SK-N-MC (cell line): ENCODE measurements around the gene FBXL13.
"Not testable (repeated sequence)": the region's sequence is repeated elsewhere in the genome, so short reads cannot be mapped to it uniquely, and the experiment has no call there.

Source experiments
- DNase-seq: peaks from one replicate; pipeline ENCODE4 v3.0.0-alpha.2; 2011; ENCODE audit warnings: low read depth, low spot score
- H3K27ac ChIP-seq: fragments of 200-600 bp; sonication (generic); 2 replicates; pipeline ENCODE4 v1.5.1; 2016; ENCODE audit warnings: mixed run types
- H3K36me3 ChIP-seq: fragments of 200-600 bp; sonication (generic); 2 replicates; pipeline ENCODE4 v1.6.1; 2017; ENCODE audit warnings: antibody characterized with exemption, low read length, mixed read lengths; ENCODE audit not compliant: insufficient read depth
- H3K4me3 ChIP-seq: fragments of 200-600 bp; sonication (generic); 2 replicates; pipeline ENCODE4 v1.5.1; 2016
- H3K9ac ChIP-seq: fragments of 200-600 bp; sonication (generic); 2 replicates; pipeline ENCODE4 v1.8.0; 2017; ENCODE audit warnings: mixed run types, mixed read lengths; ENCODE audit not compliant: insufficient read length
- H3K9me3 ChIP-seq: fragments of 200-600 bp; sonication (generic); 2 replicates; pipeline ENCODE4 v1.6.1; 2017; ENCODE audit warnings: low read depth, mild to moderate bottlenecking, antibody characterized with exemption, low read length, moderate library complexity, mixed read lengths
- EZH2 ChIP-seq: fragments of 200-600 bp; sonication (generic); IDR thresholded peaks from one replicate; pipeline ENCODE4 v1.6.1; 2017; ENCODE audit warnings: antibody characterized with exemption
- FOXP2 ChIP-seq: optimal IDR thresholded peaks from 2 replicates; pipeline ENCODE3; 2011; ENCODE audit warnings: mild to moderate bottlenecking, moderate library complexity; ENCODE audit not compliant: insufficient read depth; ENCODE audit errors: extremely low read length, control extremely low read depth
- POLR2AphosphoS5 ChIP-seq: IDR thresholded peaks from 2 replicates; pipeline ENCODE4 v1.6.1; 2012; ENCODE audit warnings: mild to moderate bottlenecking, low read depth, low read length, borderline replicate concordance

The FBXL13 gene

GRCh38 chr7:103115771-103116170 lies 41.2 kb upstream of the FBXL13 start:
- Histone ChIP-seq H3K36me3 (peaks cover 35% of the 10 kb centered on the region), H3K9ac (no peak overlapping the region), H3K27ac (no peak overlapping the region), H3K4me3 (no peak overlapping the region), H3K9me3 (no peaks in the 10 kb centered on the region)
- no peak for TF ChIP-seq POLR2AphosphoS5
- TF ChIP-seq EZH2 = no peak
- TF ChIP-seq FOXP2 = no peak
- no peak for DNase-seq

DNA sequence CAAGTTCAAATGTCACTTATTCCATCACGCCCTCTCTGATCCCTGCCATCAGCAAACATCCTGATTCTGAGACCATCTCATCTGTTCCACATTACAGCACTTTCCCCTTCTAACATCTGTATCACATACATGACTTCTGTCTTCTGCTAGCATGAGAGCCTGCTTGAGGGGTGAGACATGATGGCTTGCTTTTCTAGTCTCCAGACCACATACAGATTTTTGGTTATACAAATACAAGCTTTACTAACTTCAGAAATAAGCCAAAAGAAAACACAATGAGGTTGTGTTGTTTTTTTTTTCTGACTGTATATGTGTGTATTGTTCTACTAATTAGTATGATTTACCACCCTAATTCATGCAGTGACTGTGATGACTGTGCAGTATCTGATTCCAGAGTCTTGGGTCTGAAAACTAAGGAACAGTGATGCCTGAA lies 40.0 kb upstream of the FBXL13 start:
- peaks cover 25% of the 10 kb centered on the region for H3K36me3 ChIP-seq
- no peak for TF ChIP-seq FOXP2
- TF ChIP-seq POLR2AphosphoS5 = no peak
- no peak for TF ChIP-seq EZH2

DNA sequence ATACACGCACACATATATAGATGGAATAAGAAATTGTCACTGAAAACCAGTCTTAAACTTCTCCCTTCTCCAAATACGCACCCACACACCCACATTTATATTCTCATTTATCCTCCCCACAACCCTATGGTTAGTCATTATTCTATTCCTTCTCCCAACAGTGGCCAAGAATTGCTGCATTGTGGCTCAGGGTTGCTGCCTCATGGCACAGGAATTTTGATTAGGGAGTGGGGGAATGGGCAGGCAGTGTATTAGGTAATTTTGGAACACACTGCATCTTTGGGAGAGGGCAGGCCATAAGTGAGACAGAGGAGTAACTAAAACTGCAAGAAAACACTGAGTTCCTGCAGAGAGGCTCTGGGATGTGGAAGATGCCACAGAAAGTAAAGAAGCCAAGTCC lies 38.6 kb upstream of the FBXL13 start:
- H3K9me3 ChIP-seq = no peaks in the 10 kb centered on the region
- no peak overlapping the region for H3K4me3 ChIP-seq
- H3K9ac ChIP-seq = no peak overlapping the region
- peaks cover 13% of the 10 kb centered on the region for H3K36me3 ChIP-seq
- no peak for DNase-seq
- no peak for TF ChIP-seq FOXP2
- TF ChIP-seq POLR2AphosphoS5 = no peak
- TF ChIP-seq EZH2 = no peak
- H3K27ac ChIP-seq = no peak overlapping the region

More for the DNA sequence above, 40.0 kb upstream of the FBXL13 start:
- no peak for DNase-seq
- Histone ChIP-seq H3K9ac (no peak overlapping the region), H3K27ac (no peak overlapping the region), H3K9me3 (no peaks in the 10 kb centered on the region), H3K4me3 (no peak overlapping the region)

DNA sequence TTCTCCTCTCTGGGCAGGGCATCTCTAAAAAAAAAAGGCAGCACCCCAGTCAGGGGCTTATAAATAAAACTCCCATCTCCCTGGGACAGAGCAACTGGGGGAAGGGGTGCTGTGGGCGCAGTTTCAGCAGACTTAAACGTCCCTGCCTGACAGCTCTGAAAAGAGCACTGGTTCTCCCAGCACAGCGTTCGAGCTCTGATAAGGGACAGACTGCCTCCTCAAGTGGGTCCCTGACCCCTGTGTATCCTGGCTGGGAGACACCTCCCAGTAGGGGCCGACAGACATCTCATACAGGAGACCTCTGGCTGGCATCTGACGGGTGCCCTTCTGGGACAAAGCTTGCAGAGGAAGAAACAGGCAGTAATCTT lies 32.1 kb upstream of the FBXL13 start:
- H3K9me3 ChIP-seq, H3K27ac ChIP-seq, DNase-seq, H3K4me3 ChIP-seq, H3K9ac ChIP-seq: not testable (repeated sequence)
- peaks cover 28% of the 10 kb centered on the region for H3K36me3 ChIP-seq

DNA sequence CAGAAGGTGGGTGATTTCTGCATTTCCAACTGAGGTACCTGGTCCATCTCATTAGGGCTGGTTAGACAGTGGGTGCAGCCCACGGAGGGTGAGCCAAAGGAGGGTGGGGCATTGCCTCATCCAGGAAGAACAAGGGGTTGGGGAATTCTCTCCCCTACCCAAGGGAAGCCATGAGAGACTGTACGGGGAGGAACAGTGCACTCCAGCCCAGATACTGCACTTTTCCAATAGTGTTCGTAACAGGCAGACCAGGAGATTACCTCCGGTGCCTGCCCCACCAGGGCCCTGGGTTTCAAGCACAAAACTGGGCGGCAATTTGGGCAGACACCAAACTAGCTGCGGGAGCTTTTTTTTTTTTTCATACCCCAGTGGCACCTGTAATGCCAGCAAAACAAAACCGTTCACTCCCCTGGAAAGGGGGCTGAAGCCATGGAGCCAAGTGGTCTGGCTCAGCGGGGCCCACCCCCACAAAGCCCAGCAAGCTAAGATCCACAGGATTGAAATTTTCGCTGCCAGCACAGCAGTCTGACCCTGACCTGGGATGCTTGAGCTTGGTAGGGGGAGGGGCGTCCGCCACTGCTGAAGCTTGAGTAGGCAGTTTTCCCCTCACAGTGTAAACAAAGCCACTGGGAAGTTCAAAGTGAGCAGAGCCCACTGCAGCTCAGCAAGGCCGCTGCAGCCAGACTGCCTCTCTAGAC lies 31.6 kb upstream of the FBXL13 start:
- H3K36me3 ChIP-seq = peaks cover 33% of the 10 kb centered on the region
- no peak overlapping the region for H3K9ac ChIP-seq
- DNase-seq = no peak
- no peak overlapping the region for H3K4me3 ChIP-seq
- no peaks in the 10 kb centered on the region for H3K9me3 ChIP-seq
- H3K27ac ChIP-seq = no peak overlapping the region
- TF ChIP-seq POLR2AphosphoS5 = no peak
- TF ChIP-seq FOXP2 = no peak
- no peak for TF ChIP-seq EZH2

DNA sequence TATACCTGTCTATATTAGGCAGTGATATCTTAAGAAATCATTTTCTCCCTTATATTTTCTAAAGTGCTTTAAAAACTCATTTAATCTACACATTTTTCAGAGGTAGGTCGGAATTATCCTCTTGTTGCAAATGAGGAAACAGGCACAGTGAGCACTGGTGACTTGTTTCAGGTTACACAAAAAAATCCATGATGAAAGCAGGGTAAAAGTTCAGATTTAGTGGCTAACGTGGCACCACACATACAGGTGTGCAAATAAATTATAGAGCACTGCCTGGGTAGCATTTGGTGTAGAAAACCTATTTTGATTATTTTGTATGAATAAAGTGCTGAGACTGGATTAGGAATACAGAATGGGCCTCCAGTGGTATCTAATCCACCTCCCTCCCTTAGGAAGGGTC lies 26.9 kb upstream of the FBXL13 start:
- Histone ChIP-seq H3K4me3 (no peak overlapping the region), H3K36me3 (peaks cover 48% of the 10 kb centered on the region), H3K9me3 (no peaks in the 10 kb centered on the region), H3K27ac (no peak overlapping the region), H3K9ac (no peak overlapping the region)
- no peak for DNase-seq
- no peak for TF ChIP-seq EZH2
- TF ChIP-seq POLR2AphosphoS5 = no peak
- no peak for TF ChIP-seq FOXP2

DNA sequence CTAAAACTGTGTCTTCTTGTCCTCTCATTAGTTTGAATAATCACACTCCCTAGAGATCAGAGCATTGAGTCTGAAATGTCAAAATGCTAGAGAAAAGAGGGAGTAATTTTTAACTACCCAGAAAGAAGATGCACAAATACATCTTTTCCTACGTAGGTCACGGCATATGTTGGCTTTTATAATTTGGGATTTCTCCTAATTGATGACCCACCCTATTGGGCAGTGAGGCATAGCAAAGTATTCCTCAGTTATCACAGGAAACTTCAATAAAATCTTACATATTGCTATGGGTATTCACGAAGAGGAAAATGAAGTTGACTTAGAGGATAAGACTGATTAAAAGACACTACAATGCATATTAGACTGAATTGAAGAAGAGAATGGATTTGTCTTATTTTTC lies 25.8 kb upstream of the FBXL13 start:
- H3K9ac ChIP-seq = no peak overlapping the region
- H3K36me3 ChIP-seq = peaks cover 52% of the 10 kb centered on the region
- no peaks in the 10 kb centered on the region for H3K9me3 ChIP-seq

GRCh38 chr7:103097041-103097440 lies 22.4 kb upstream of the FBXL13 start:
- Histone ChIP-seq H3K4me3 (no peak overlapping the region), H3K36me3 (peaks cover 36% of the 10 kb centered on the region), H3K27ac (no peak overlapping the region), H3K9ac (no peak overlapping the region), H3K9me3 (no peaks in the 10 kb centered on the region)
- TF ChIP-seq POLR2AphosphoS5 (no peak), EZH2 (no peak), FOXP2 (no peak)
- no peak for DNase-seq

More for the DNA sequence above, 25.8 kb upstream of the FBXL13 start:
- TF ChIP-seq POLR2AphosphoS5 (no peak), FOXP2 (no peak), EZH2 (no peak)
- no peak for DNase-seq
- Histone ChIP-seq H3K4me3 (no peak overlapping the region), H3K27ac (no peak overlapping the region)

DNA sequence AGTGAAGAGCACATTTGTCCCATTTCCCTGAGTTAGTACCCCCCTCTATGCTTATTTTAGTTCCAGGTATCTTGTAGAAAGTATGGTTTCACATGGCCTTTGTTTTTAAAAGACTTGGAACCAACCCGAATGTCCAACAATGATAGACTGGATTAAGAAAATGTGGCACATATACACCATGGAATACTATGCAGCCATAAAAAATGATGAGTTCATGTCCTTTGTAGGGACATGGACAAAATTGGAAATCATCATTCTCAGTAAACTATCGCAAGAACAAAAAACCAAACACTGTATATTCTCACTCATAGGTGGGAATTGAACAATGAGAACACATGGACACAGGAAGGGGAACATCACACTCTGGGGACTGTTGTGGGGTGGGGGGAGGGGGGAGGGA lies 21.0 kb upstream of the FBXL13 start:
- H3K36me3 ChIP-seq = peaks cover 23% of the 10 kb centered on the region
- DNase-seq, H3K9ac ChIP-seq, H3K4me3 ChIP-seq, H3K9me3 ChIP-seq, H3K27ac ChIP-seq: not testable (repeated sequence)
